Measurements from ENCODE around the gene GABRB2. TPM values are rescaled to one million over a fixed set of nuclear protein-coding genes. Genes with fewer than 3 reads are reported as not detected.

Gene GABRB2
- polyA plus RNA-seq, 4 donors = 1.4 to 2.6 (median 1.9) TPM

GRCh38 chr5:161391724-161392123 lies 154.8 kb downstream of the GABRB2 start:
- no peak for DNase-seq (ENCODE audit: low read depth in 4 of 4, low spot score in 3 of 4)

DNA sequence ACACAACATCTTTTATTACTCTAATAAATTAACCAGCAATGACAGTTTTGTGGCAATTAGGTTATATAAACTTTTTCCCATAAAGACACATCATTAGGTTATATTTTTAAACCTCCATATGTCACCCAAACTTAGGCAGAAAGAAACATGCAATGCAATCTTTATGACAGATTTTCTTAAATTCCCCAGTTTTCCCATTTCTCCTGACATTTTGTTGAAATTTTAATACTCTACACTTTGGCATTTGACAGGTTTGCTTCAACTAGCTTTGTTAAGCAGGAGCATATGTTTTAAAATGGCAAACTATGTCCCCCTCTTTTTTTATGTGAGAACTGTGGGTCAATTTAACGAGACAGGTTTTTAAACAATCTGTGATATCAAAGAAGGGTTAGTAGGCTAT lies 155.5 kb downstream of the GABRB2 start:
- DNase-seq (ENCODE audit: low read depth in 4 of 4, low spot score in 3 of 4) = no peak

- DNase-seq (ENCODE audit: low read depth in 4 of 4, low spot score in 3 of 4) = no peak
Observed at GRCh38 chr5:161387121-161387520, 159.4 kb downstream of the GABRB2 start.

DNA sequence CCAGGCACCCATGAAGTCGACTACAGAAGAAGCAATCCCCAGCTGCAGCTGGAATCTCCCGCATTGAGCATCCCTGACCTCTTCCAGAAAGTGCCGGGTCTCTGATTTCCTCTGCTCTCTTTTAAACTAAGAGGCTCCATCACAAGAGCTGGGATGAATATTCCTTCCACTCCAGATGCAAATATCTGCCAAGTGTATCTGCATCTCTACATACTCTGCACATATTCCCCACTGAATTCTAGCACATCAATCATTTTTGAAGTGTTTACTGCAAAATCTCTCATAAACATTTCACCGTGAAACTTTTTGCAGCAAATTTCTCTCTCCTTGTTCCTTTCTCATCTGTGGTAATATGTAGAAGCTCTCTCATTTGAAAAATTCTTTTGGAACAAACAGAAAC lies 161.5 kb downstream of the GABRB2 start:
- DNase-seq (ENCODE audit: low read depth in 4 of 4, low spot score in 3 of 4) = no peak

DNA sequence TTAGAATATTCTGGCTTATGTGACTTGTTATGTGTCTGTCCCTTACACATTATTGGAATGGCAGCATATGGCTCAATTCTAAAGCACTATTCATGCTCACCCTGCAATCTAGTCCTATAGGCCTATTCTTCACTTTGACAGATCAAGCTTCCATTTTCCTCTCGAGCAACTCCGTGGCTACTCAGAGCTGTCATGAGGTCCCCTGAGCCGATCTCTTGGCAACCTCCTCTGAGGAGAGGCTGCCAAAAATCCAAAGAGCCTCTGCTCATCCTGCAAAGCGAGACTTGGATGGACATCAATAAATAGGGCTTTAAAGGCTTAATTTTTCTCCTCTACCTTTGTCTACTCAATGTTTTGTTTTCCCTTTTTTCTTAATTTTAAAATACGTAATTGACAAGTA lies 163.8 kb downstream of the GABRB2 start:
- DNase-seq (ENCODE audit: low read depth in 4 of 4, low spot score in 3 of 4) = no peak

- no peak for DNase-seq (ENCODE audit: low read depth in 4 of 4, low spot score in 3 of 4)
Observed at GRCh38 chr5:161380486-161380885, 166.0 kb downstream of the GABRB2 start.

DNA sequence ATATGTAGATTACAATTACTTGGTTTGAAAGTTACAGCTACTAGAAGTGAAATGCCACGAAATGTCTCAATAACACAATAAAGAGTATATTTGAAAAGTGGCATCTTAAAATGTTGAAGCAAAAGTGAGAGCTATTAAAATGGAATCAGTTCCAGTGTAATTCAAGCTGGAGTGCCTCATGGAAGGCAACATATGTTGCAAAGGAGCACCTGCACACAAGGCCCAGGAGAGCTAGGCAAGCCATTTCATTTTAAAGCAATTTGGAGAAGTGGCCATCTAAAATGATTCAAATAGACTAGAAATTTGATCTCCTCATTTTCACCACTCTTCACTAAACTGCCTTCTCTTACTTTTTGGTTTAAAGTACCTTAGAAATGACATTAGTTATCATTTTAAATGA lies 167.8 kb downstream of the GABRB2 start:
- DNase-seq (ENCODE audit: low read depth in 4 of 4, low spot score in 3 of 4) = no peak

DNA sequence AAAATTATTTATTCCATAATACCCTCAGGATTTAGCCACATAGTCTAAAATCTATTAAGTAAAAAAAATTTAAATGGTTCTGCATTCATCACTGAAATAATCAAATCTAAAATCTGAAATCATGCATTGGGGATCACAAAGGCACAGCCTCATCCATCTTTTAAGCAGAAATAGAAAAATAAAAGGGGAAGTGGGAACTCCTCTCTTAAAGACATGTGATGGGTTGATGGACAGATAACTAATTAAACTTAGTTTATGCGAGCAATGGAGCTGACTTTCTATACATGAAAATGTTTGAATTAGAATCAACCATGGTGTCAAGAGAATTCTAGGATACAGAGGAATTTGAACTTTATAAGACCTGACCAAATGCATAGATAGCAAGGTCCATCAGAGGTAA lies 170.5 kb downstream of the GABRB2 start:
- no peak for DNase-seq (ENCODE audit: low read depth in 4 of 4, low spot score in 3 of 4)

- no peak for DNase-seq (ENCODE audit: low read depth in 4 of 4, low spot score in 3 of 4)
Observed at GRCh38 chr5:161373345-161373707, 173.2 kb downstream of the GABRB2 start.

DNA sequence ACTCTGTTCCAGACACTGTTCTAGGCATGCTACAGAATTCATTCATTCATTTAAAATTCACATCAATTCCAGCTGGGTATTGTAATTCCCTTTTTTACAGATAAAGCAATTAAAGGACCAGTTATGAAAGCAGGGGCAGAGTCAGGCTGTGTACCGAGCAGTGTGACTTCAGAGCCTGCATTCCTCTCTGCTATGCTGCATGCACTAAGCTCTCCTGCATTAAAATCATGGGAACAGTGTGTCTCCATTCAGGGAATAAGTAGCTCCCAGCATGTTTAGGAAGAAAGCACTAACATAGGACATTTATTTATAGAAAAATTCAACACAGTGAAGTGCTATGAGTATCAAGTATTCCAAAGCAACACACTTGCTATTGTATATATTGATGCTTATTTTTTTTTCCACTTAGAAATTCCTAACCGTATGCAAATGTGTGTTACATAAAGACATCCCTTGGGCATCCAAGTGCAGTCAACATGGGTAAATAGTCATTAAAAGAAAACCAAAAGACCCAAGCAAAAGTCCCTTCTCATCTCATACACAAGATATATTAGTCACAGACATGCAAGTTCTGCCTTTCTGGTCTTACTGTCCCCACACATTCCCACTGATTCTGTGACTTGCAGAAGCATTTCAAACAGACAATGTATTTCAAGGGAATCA lies 173.7 kb downstream of the GABRB2 start:
- DNase-seq (ENCODE audit: low read depth in 4 of 4, low spot score in 3 of 4) = no peak

- DNase-seq (ENCODE audit: low read depth in 4 of 4, low spot score in 3 of 4) = no peak
Observed at GRCh38 chr5:161369022-161369421, 177.5 kb downstream of the GABRB2 start.

- no peak for DNase-seq (ENCODE audit: low read depth in 4 of 4, low spot score in 3 of 4)
Observed at GRCh38 chr5:161358446-161358845, 188.1 kb downstream of the GABRB2 start.

GRCh38 chr5:161344234-161344633 lies 202.3 kb downstream of the GABRB2 start:
- no peak for DNase-seq (ENCODE audit: low read depth in 4 of 4, low spot score in 3 of 4)

DNA sequence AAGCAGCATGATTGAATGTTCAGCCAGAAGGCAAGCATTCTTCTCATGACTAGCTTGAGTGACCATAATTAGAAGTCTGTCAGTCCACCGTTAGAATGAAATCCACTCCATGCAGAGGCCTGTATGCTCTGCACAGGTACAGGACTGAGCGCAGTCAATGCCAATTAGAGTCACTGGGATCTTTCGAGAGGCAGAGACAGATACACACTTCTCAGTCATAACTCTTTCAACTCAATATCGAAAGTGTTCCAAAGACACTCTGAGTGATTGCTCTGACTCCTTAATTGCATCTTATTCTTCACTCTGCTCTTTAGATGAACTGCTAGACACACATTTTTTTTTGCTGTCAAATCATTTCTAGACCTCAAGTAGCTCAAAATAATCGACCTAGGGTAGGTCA lies 203.6 kb downstream of the GABRB2 start:
- no peak for DNase-seq (ENCODE audit: low read depth in 4 of 4, low spot score in 3 of 4)

- no peak for DNase-seq (ENCODE audit: low read depth in 4 of 4, low spot score in 3 of 4)
Observed at GRCh38 chr5:161340012-161340411, 206.5 kb downstream of the GABRB2 start.

- no peak for DNase-seq (ENCODE audit: low read depth in 4 of 4, low spot score in 3 of 4)
Observed at GRCh38 chr5:161333194-161333880, 213.2 kb downstream of the GABRB2 start.

DNA sequence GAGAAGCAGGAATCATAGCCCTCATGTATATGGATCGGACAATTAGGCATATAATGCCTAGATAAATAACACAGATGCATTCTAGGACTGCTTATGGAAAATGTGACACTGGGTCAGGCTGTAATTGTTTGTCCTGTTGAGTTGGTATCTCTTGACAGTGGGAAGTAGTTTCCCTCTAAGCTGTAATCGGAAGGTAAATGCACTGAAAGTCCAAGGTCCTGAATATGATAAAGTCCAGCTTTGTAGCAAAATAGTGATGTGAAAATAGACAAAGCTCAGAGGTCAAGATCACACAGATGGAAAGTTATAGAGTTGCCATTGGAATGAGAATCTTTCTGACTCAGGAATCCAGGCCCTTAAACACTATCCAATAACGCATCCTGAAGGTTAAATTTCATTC lies 214.2 kb downstream of the GABRB2 start:
- DNase-seq (ENCODE audit: low read depth in 4 of 4, low spot score in 3 of 4) = no peak

DNA sequence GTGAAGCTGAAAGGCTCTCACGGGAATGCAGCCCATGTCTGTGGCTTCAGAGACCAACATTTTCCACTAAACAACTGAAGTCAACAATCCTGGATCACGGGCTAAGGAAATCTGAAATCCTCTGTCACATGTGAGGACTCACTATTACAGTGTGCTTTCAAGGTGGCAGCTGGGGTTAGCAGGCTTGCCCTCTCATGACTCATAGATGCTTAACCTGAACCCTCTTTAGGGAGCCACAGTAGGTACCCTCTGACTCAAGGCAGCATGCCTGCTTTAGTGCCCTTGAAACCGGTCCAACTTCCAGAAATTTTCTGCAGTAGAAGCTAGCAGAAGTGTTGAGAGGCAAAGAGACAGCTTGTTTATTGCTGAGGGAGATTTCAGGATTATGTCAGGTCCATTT lies 232.5 kb downstream of the GABRB2 start:
- DNase-seq (ENCODE audit: low read depth in 4 of 4, low spot score in 3 of 4) = no peak

- no peak for DNase-seq (ENCODE audit: low read depth in 4 of 4, low spot score in 3 of 4)
Observed at GRCh38 chr5:161312882-161313281, 233.6 kb downstream of the GABRB2 start.

GRCh38 chr5:161311965-161312364 lies 234.6 kb downstream of the GABRB2 start:
- DNase-seq (ENCODE audit: low read depth in 4 of 4, low spot score in 3 of 4) = no peak

DNA sequence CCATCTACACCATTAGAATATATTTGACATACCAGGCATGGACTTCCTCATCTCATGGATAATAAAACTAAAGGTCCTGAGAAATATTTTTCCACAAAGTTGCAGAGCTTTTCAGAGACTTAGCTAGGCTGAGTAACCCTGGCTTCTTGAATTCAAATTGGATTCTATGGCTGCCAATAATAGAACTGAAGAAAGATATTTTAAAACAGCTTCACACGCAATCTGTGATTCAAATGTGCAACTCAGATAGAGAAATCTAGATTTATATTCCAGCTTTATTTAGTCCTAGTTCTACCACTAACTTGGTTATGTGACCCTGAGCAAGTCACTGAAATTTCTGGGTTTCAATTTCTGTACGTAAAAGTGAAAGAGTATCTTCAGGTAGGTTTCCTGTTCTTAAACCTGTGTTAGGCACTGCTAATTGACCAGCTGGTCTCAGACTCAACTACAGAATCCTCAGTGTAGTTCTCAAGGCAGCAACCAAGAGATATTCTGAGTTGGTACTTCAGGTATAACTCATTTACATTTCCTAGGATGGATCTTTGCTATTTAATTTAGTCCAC lies 235.3 kb downstream of the GABRB2 start:
- DNase-seq (ENCODE audit: low read depth in 4 of 4, low spot score in 3 of 4) = no peak

- no peak for DNase-seq (ENCODE audit: low read depth in 4 of 4, low spot score in 3 of 4)
Observed at GRCh38 chr5:161306351-161306995, 240.1 kb downstream of the GABRB2 start.
